Activated naive CD4-positive, alpha-beta T cell treated with anti-CD3 and anti-CD28 coated beads, Interleukin-2, amount 10 ng/mL, durations not matched to agents 5 hours and 36 hours (primary cell): ENCODE results near the gene FIS1. TPM values are rescaled to one million over a fixed set of nuclear protein-coding genes. Genes with fewer than 3 reads are reported as not detected.

Source experiments
- total RNA-seq, 2 experiments: library from RNA; stranded (reverse); gene quantifications; one replicate each; pipeline ENCODE4 v1.2.3, GENCODE V29; 2021

The FIS1 gene
- 100 to 1,000 TPM; 121 to 122 TPM for total RNA-seq

DNA sequence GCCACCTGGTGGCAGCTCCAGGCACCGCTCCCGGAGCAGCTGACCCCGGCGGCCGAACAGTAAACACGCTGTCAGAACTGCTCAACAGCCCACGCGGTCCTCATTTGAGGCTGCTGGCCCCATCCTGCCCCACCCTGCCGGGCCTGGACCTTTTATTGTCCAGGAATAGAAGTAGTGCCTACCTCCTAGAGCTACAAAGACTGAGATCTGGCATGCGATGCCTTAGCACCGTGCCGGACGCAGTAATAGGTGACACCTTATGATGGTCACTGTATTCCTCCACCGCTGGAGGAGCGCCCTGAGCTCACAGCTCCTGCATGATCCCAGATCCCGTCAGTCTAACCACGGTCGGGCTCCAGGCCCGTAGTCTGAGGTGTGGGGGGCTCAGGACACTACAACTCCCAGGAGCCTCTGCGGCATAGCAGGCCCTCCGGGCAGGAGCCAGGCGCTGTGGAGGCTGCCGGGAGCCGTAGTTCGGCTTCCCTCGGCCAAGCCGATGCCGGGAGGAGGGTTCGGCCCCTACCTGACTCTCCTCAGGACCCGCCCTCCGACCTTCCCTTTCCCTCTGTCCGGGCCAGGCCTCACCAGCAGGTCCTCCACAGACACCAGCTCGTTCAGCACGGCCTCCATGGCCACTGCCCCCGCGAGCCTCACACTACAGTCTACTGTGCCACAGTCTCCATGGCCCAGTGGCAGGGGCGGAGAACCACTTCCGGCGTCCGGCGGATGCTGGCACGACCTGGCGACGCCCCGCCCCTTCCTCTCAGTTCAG is at the start of gene FIS1:
TSS of gene FIS1 (minus strand) at position 707 of the 772 bp plus-strand sequence. CDS start at position 630, 77 bp downstream.

DNA sequence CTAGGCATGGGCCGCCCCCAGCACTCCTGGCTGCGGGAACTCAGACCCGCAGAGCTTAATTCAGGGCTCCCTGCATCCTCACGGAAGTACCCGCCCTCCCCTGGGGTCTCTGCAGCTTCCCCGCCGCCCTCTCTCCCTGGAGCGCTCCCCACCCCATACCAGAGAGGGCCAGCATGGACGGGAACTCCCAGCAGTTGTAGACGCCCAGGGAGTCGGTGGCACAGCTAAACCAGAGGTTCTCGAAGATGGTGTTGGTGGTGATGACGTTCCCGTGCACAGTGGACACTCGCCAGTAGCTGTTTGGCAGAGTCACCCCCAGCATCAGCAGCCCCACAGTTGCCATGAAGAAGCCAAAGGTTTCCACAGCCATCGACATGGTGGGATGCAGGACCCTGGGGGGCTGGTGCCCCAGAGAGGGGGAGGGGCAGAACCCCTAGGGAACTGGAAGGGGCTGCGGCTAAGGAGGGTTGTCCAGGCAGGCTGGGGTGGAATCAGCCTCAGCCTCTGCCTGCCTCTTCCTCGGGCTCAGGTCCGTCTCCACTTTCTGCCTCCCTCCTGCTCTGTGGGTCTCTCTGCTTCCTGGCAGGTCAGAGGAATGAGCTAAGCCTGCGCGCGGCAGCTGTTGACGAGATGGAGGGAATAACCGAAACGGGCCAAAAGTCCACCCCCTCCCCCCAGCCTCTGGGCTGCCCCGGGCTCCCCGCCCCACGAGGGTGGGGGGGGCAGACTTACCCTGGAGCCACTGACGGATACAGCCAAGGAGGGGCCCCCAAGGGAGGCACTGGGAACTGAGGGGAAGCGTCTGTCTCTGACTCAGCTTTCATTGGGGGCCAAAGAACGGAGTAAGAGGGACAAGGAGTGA is 7.4 kb downstream of the FIS1 start, which contains the start of gene CLDN15:
TSS of gene CLDN15 (minus strand) at position 597 of the 862 bp plus-strand sequence. CDS start at position 376, 221 bp downstream.

DNA sequence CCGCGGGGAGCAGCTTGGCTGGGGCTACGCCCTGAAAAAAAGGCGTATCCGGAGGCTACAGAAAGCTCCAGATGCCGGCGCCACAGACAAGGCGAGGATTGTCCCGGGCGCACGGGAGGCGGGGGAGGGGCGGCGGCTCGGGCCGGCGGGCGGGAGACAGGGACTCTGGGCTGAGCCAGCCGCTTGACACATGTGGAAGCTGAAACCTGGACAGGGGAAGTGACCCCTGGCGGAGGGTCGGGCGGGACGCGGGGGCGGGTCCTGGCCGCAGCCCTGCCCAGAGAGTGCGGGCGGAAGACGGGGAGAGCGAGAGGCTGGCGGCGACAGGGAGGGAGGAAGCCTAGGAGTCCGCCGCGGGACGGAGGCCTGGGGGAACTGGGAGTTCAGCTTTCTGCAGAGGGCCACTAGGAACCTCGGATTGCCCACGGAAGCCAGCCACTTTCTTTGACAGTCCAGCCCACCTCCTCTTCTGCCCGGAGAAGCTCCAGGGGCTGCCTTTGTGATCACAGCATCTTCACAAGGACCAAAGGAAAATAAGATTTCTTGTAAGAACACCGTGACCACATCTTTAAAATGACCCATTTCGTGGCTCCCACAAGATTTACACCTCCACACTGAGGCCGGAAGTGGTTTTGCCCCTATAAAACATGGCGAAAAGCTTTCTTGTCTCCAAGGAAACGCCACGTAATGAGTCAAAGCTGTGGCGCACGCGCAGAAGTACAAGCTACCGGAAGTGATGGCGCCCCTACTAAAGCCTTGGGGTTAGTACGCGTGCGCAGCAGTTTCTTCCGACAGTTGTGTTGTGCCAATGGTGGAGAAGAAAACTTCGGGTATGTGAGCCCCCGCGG is 27.3 kb downstream of the FIS1 start, which contains the start of the genes PLOD3 and ZNHIT1:
TSS of gene PLOD3 (minus strand) at position 194 of the 848 bp plus-strand sequence. CDS start 307 bp downstream, outside the sequence.
TSS of gene ZNHIT1 (plus strand) at position 778 of the 848 bp plus-strand sequence. CDS start at position 809, 31 bp downstream.

DNA sequence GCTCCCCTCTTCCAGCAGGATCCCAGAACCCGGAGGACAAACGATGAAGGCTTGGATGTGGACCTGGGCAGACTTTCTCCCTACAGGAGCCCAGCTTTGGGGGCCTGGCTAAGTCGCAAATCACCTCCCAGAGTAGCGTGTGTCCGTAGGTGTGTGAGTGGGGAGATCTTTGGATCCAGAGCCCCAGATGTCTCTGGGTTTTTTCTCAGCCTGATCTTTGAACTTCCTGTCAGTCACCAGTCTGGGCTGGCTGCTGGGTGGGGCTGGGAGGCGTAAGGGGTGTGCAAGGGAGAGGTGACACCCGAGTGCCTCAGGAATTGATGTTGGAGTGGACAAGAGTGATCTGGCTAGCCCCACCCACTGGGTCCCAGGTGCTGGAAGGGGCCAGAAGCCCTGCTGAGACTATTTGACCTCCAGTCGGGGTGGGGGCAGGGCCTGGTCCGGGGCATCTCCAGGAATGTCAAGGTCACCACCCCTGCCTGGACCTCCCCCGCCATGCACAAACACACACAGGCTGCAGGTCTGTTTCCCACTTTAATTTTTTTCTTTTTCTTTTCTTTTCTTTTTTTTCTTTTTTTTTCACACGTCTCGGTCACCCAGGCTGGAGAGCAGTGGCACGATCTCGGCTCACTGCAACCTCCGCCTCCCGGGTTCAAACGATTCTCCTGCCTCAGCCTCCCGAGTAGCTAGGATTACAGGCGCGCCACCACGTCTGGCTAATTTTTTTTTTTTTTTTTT is 43.9 kb downstream of the FIS1 start, which contains the start of gene MOGAT3:
TSS of gene MOGAT3 (minus strand) at position 175 of the 738 bp plus-strand sequence. CDS start 182 bp downstream, outside the sequence.

Other genes with a start within 250 kb of the FIS1 start
- not detected for gene MUC17, start 225.0 kb downstream of the FIS1 start, total RNA-seq
- gene TRIM56, start 159.6 kb downstream of the FIS1 start, total RNA-seq = 10 to 100 TPM; 51.8 to 54.3 TPM
- under 1 TPM; 0.18 to 0.22 TPM for gene SERPINE1, start 118.0 kb downstream of the FIS1 start, total RNA-seq
- gene AP1S1, start 90.6 kb downstream of the FIS1 start, total RNA-seq = 10 to 100 TPM; 32.1 to 40.8 TPM
- gene VGF, start 79.5 kb downstream of the FIS1 start, total RNA-seq = under 1 TPM; 0.14 to 0.25 TPM
- gene NAT16, start 64.8 kb downstream of the FIS1 start, total RNA-seq = not detected
- under 1 TPM in 1 of 2 experiments, not detected in 1; 0.18 TPM for gene MOGAT3, start 44.0 kb downstream of the FIS1 start, total RNA-seq
- 10 to 100 TPM; 68.7 to 73.0 TPM for gene PLOD3, start 27.5 kb downstream of the FIS1 start, total RNA-seq
- 10 to 100 TPM; 62.6 to 62.7 TPM for gene ZNHIT1, start 26.9 kb downstream of the FIS1 start, total RNA-seq
- gene CLDN15, start 7.3 kb downstream of the FIS1 start, total RNA-seq = 10 to 100 TPM; 23.8 to 24.1 TPM
- gene IFT22, start 76.7 kb upstream of the FIS1 start, total RNA-seq = 1 to 10 TPM; 8.5 to 8.7 TPM
- gene COL26A1, start 117.8 kb upstream of the FIS1 start, total RNA-seq = not detected